GM21515 (cell line): ENCODE results near the gene SERHL2.
"Not testable (repeated sequence)": the region's sequence is repeated elsewhere in the genome, so short reads cannot be mapped to it uniquely, and the experiment has no call there.

Experiments used
- ATAC-seq: cut with Tn5 transposase; IDR thresholded peaks from one replicate; pipeline ENCODE4 v1.9.1; 2021; ENCODE audit not compliant: unreplicated experiment

Gene SERHL2

GRCh38 chr22:42571068-42571467 lies 17.3 kb downstream of the SERHL2 start:
- not testable (repeated sequence) for ATAC-seq

GRCh38 chr22:42574046-42574445 lies 20.3 kb downstream of the SERHL2 start:
- not testable (repeated sequence) for ATAC-seq

- not testable (repeated sequence) for ATAC-seq
Measured at GRCh38 chr22:42574468-42574867, 20.7 kb downstream of the SERHL2 start.

- not testable (repeated sequence) for ATAC-seq
Measured at GRCh38 chr22:42575996-42576574, 22.3 kb downstream of the SERHL2 start.

GRCh38 chr22:42577141-42577540 lies 23.4 kb downstream of the SERHL2 start:
- not testable (repeated sequence) for ATAC-seq

- ATAC-seq = no peak
Measured at GRCh38 chr22:42577623-42578240, 24.0 kb downstream of the SERHL2 start.

- ATAC-seq = not testable (repeated sequence)
Measured at GRCh38 chr22:42580040-42580439, 26.3 kb downstream of the SERHL2 start.

GRCh38 chr22:42581194-42581761 lies 27.5 kb downstream of the SERHL2 start:
- ATAC-seq = not testable (repeated sequence)

- ATAC-seq = no peak
Measured at GRCh38 chr22:42581762-42582716, 28.3 kb downstream of the SERHL2 start.

- no peak for ATAC-seq
Measured at GRCh38 chr22:42582987-42583386, 29.2 kb downstream of the SERHL2 start.

GRCh38 chr22:42584364-42584940 lies 30.7 kb downstream of the SERHL2 start:
- no peak for ATAC-seq

GRCh38 chr22:42585096-42585495 lies 31.3 kb downstream of the SERHL2 start:
- no peak for ATAC-seq

- no peak for ATAC-seq
Measured at GRCh38 chr22:42586381-42586780, 32.6 kb downstream of the SERHL2 start.

- no peak for ATAC-seq
Measured at GRCh38 chr22:42587588-42588175, 33.9 kb downstream of the SERHL2 start.

GRCh38 chr22:42591987-42592386 lies 38.2 kb downstream of the SERHL2 start:
- no peak for ATAC-seq

- no peak for ATAC-seq
Measured at GRCh38 chr22:42595434-42595833, 41.7 kb downstream of the SERHL2 start.

GRCh38 chr22:42596336-42596735 lies 42.6 kb downstream of the SERHL2 start:
- no peak for ATAC-seq

- no peak for ATAC-seq
Measured at GRCh38 chr22:42596863-42597530, 43.2 kb downstream of the SERHL2 start.

GRCh38 chr22:42601879-42602465 lies 48.2 kb downstream of the SERHL2 start:
- no peak for ATAC-seq

GRCh38 chr22:42602470-42602869 lies 48.7 kb downstream of the SERHL2 start:
- no peak for ATAC-seq
